Activated effector memory CD4-positive, alpha-beta T cell treated with anti-CD3 and anti-CD28 coated beads, Interleukin-2, amount 50 U/mL, for 16 hours (primary cell): ENCODE results near the gene TMEM187.

Source experiments
- DNase-seq: peaks from one replicate; pipeline ENCODE4 v3.0.0-alpha.2; 2020

TMEM187 gene

GRCh38 chrX:153955228-153955732 is 17.3 kb upstream of the TMEM187 start:
- DNase-seq: no peak

GRCh38 chrX:153956044-153956907 is 16.3 kb upstream of the TMEM187 start:
- no peak for DNase-seq

GRCh38 chrX:153957224-153957623 is 15.3 kb upstream of the TMEM187 start:
- DNase-seq: no peak

- DNase-seq: no peak
These were observed 13.9 kb upstream of the TMEM187 start for GRCh38 chrX:153958605-153959004.

GRCh38 chrX:153959649-153960048 is 12.9 kb upstream of the TMEM187 start:
- no peak for DNase-seq

- DNase-seq: no peak
These were observed 12.5 kb upstream of the TMEM187 start for GRCh38 chrX:153960077-153960476.

- no peak for DNase-seq
These were observed 11.8 kb upstream of the TMEM187 start for GRCh38 chrX:153960786-153961185.

GRCh38 chrX:153961292-153961691 is 11.3 kb upstream of the TMEM187 start:
- no peak for DNase-seq

- no peak for DNase-seq
These were observed 9.0 kb upstream of the TMEM187 start for GRCh38 chrX:153963546-153963945.

- no peak for DNase-seq
These were observed 8.4 kb upstream of the TMEM187 start for GRCh38 chrX:153964105-153964504.

GRCh38 chrX:153965406-153965805 is 7.1 kb upstream of the TMEM187 start:
- DNase-seq: no peak

GRCh38 chrX:153966283-153966688 is 6.3 kb upstream of the TMEM187 start:
- no peak for DNase-seq

- peak; percentile 80 for DNase-seq
These were observed 5.6 kb upstream of the TMEM187 start for GRCh38 chrX:153966841-153967535.

- peak; percentile 71 for DNase-seq
These were observed 4.9 kb upstream of the TMEM187 start for GRCh38 chrX:153967536-153968224.

- no peak for DNase-seq
These were observed 4.3 kb upstream of the TMEM187 start for GRCh38 chrX:153968255-153968654.

GRCh38 chrX:153968754-153969124 is 3.8 kb upstream of the TMEM187 start:
- peak; percentile 80 for DNase-seq

GRCh38 chrX:153969125-153969903 is 3.2 kb upstream of the TMEM187 start:
- no peak for DNase-seq

- peak; percentile 71 for DNase-seq
These were observed 2.6 kb upstream of the TMEM187 start for GRCh38 chrX:153969904-153970356.

- DNase-seq: no peak
These were observed 2.0 kb upstream of the TMEM187 start for GRCh38 chrX:153970357-153971123.

GRCh38 chrX:153971124-153971449 is 1.5 kb upstream of the TMEM187 start:
- peak; percentile 95 for DNase-seq

- peak; percentile 96 for DNase-seq
These were observed 845 bp upstream of the TMEM187 start, which contains the start of gene HCFC1 for GRCh38 chrX:153971450-153972367. Gene HCFC1, minus strand, starts transcription at chrX:153971818. Its CDS starts 978 bp downstream, at chrX:153970840.
